NCI-H2081 (cell line): ENCODE data around the gene OR9G4.

Experiments
- DNase-seq, 2 experiments: peaks; one replicate each; lab custom pipeline; 2025; lab: John Stamatoyannopoulos, UW

Gene OR9G4

GRCh38 chr11:56748597-56748996 is at the start of gene OR9G4:
OR9G4 (minus strand) TSS chr11:56748697; CDS start chr11:56743766, 4,931 bp downstream.
- DNase-seq = no peak

GRCh38 chr11:56783448-56784041 is 35.0 kb upstream of the OR9G4 start:
- DNase-seq = peak; percentile 8 to 35

DNA sequence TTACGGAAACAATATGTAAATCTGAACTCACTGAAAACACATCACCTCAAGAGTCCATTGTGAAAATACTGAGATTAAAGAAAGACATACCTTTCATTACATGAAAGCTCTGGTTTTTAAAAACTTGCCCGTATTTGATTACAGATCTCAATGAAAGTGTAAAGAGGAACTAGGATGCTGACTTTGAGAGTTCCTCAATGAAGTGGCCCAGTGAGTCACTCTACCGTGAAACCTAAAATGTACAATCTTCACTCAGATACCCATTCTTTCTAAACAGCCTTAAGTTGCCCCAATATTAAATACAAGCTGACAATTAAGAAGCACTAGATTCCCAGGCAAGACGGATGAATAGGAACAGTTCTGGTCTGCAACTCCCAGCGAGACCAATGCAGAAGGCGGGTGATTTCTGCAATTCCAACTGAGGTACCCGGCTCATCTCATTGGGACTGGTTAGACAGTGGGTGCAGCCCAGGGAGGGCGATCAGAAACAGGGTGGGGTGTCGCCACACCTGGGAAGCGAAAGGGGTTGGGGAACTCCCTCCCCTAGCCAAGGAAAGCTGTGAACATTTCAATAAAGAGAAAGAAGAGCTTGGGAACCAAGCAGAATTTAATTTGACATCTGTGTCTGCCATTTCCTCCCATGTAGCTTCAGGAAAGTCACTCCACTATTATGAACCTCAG is 33.8 kb upstream of the OR9G4 start:
- DNase-seq = no peak

DNA sequence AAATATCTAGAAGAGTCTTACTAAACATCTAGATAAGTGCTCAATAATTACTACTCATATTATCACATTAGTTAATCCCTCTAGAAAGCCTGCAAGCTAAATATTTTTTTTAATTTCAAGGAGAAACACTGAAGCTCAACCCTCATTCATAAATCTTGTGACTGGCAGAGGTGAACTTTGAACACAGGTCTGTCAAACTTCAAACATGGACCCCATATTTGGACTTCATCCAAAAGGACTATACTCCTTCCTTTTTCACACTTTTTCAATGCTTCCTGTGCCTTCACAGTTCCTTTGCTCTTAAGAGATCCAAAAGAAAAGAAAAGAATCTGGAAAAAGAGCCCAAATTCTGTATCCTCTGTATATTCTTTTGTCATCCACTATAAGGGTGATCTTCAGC is 28.3 kb upstream of the OR9G4 start:
- no peak for DNase-seq

GRCh38 chr11:56764976-56765375 is 16.5 kb upstream of the OR9G4 start:
- no peak for DNase-seq

- no peak for DNase-seq
Observed at GRCh38 chr11:56751480-56751879, 3.0 kb upstream of the OR9G4 start.

GRCh38 chr11:56750190-56750589 is 1.7 kb upstream of the OR9G4 start:
- no peak for DNase-seq

GRCh38 chr11:56740886-56741285 is 7.6 kb downstream of the OR9G4 start:
- DNase-seq = no peak

- DNase-seq = no peak
Observed at GRCh38 chr11:56740107-56740506, 8.4 kb downstream of the OR9G4 start.

GRCh38 chr11:56720513-56720912 is 28.0 kb downstream of the OR9G4 start:
- DNase-seq = no peak

DNA sequence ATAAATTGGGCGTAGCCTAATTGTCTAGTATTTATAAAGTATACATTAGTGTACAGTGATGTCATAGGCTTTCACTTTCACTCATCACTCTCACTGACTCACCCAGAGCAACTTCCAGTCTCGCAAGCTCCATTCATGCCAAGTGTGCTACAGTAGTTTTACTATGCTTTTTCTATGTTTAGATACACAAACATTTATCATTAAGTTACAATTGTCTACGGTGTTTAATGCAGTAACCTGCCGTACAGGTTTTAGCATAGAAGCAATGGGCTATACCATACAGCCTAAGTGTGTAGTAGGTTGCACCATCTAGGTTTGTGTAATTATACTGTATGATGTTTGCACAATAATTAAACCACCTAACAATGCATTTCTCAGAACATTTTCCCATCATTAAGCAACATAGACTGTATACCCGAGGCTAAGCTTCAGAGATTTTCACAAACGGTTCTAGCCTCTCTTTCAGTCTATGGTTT is 32.1 kb downstream of the OR9G4 start:
- no peak for DNase-seq

DNA sequence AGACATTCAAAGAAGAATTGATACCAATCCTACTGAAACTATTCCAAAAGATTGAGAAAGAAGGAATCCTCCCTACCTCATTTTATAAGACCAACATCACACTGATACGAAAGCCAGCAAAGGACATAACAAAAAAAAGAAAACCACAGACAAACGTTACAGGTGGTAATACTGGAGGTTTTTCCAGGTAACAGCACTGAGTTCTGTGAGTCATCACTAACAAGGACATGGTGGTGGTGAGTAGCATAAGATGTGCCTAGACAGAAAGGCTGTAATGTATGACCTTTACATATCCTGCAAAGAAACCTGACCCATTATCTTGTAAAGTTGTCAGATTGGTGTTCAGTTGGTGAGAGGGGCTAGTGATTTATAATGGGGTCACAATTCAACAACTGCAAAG is 34.3 kb downstream of the OR9G4 start:
- DNase-seq = no peak

DNA sequence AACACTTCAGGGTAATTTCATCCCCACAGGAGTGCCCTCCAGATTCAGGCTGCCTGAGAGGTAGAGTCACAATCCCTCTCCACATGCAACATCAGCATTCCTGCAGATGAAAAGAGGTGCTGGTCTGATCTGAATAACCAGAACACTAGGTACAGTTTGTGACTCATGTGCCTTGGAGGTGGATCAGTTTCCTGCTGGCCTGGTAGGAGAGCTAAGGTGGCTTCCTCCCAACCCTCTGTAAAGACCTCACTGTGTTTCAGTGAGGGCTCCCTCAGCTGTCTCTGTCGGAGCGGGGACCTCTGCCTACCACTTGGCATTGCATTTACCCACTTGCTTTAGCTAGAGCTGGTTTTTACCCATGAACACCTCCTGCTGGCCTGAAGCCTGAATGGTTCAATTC is 42.0 kb downstream of the OR9G4 start:
- DNase-seq = no peak

DNA sequence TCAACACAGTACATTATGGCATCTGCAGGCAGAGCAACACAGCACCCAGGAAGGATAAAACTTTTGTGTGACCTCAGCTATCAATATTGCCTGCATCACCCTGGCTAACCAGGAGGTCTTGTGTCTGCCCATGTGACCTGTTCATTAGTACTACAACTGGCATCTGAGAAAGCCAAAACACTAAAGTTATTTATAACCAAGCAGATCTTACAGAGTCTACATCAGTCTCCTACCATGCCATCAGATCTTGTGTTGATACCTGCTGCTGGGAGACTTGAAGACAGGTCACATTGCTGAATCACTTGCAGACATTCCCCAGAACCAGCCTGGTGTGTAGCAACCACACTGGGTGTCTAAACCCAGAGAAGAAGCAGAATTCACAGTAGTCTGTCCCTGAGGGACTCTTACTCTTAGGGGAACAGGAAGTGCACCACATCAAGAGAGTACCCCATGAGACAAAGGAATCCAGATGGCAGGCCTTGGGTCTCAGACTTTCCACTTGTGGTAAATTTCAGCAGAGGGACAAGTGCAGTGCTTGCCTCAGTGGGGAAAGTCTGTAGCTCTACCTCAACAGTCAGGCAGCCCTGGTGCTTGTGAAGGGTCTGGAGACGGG is 42.6 kb downstream of the OR9G4 start:
- no peak for DNase-seq

GRCh38 chr11:56700914-56701485 is 47.5 kb downstream of the OR9G4 start:
- no peak for DNase-seq

DNA sequence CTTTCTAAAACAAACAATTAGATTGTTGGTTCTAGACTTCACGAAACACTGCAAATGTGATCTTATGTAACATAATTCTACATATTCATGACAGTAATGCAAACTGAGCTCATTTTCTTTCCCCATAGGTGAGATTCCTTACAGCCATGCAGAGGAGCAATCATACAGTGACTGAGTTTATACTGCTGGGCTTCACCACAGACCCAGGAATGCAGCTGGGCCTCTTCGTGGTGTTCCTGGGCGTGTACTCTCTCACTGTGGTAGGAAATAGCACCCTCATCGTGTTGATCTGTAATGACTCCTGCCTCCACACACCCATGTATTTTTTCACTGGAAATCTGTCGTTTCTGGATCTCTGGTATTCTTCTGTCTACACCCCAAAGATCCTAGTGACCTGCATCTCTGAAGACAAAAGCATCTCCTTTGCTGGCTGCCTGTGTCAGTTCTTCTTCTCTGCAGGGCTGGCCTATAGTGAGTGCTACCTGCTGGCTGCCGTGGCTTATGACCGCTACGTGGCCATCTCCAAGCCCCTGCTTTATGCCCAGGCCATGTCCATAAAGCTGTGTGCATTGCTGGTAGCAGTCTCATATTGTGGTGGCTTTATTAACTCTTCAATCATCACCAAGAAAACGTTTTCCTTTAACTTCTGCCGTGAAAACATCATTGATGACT is 48.1 kb downstream of the OR9G4 start:
- no peak for DNase-seq

DNA sequence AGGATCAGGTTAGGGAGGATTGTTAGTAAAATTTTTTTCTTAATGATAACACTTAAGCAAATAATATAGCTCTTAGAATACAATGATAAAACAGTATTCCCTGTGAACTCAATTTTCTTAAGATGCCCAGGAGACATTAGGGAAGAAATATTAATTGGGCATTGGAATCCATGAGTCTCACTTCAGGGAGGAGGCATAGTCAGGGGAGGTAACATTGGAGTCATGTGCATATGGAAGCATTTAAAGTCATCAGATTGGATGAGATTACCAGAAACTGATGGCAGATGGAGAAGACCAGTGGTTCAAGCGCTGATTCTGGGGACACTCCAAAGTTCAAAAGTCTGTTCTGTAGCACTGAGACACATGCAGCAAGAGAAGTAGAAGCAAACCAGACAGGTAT is 49.7 kb downstream of the OR9G4 start, which contains the start of gene OR9G1:
Gene OR9G1, plus strand, starts transcription at position 301 of the 400 bp plus-strand sequence. CDS start 1,293 bp downstream, outside the sequence.
- no peak for DNase-seq

DNA sequence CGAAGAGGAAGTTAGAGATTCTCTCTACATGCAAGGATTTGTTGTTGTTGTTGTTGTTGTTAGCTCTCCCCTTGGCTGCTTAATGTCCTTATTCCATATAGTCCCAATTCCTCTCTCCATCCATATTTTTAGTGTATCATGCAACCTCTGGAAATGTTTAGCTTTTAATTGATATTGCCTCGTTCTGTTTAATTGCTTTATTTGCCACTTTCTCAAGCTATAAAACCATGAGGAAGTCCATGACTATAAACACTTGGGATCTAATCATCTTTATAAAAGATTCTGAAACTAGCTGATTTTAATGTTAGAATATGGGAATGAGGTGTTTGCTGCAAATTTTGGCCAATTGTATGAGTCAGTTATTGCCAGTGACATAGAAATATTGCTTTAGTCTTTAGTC is 55.1 kb downstream of the OR9G4 start:
- no peak for DNase-seq
